H1 (cell line): ENCODE results near the gene HS3ST1. TPM values are rescaled to one million over a fixed set of nuclear protein-coding genes. Genes with fewer than 3 reads are reported as not detected.

Experiments used
- ASH2L ChIP-seq: fragments of 200-600, 300-600 bp; sonication (generic); IDR thresholded peaks from one replicate; pipeline ENCODE4 v1.7.1; 2017; ENCODE audit warnings: low read length
- CBX5 ChIP-seq: fragments of 300-800, 300-1000 bp; sonication (generic); IDR thresholded peaks from 2 replicates; pipeline ENCODE4 v1.7.1; 2016; ENCODE audit warnings: antibody characterized with exemption, low read length, low read depth
- CEBPB ChIP-seq: IDR thresholded peaks from 2 replicates; pipeline ENCODE4 v1.6.1; 2012; ENCODE audit warnings: low read depth, low read length
- EP300 ChIP-seq, 2 experiments: IDR thresholded peaks; 1 replicate in 1 of 2; 2 replicates in 1 of 2; pipeline ENCODE4 v1.6.1; 2011 to 2012; ENCODE audit warnings: low read depth in 2 of 2, low read length in 2 of 2, mild to moderate bottlenecking in 2 of 2, borderline replicate concordance in 1 of 2, inconsistent platforms in 1 of 2, moderate library complexity in 1 of 2
- MAFK ChIP-seq: IDR thresholded peaks from 2 replicates; pipeline ENCODE4 v1.6.1; 2012; ENCODE audit warnings: low read depth, mild to moderate bottlenecking, improper control_type of control experiment, low read length
- PHF8 ChIP-seq: fragments of 200-600 bp; sonication (generic); conservative IDR thresholded peaks from 2 replicates; pipeline ENCODE4 v1.7.1; 2012; ENCODE audit warnings: low read depth, mild to moderate bottlenecking, inconsistent platforms, low read length, moderate library complexity
- POU5F1 ChIP-seq: IDR thresholded peaks from 2 replicates; pipeline ENCODE4 v1.6.1; 2011; ENCODE audit warnings: low read depth, mild to moderate bottlenecking, low read length, moderate library complexity
- RNF2 ChIP-seq: fragments of 200-900, 300-1000 bp; sonication (generic); IDR thresholded peaks from 2 replicates; pipeline ENCODE4 v1.7.1; 2016; ENCODE audit warnings: borderline replicate concordance, low read depth, mild to moderate bottlenecking, antibody characterized with exemption, low read length; ENCODE audit not compliant: poor library complexity, severe bottlenecking; ENCODE audit errors: missing control alignments
- SAP30 ChIP-seq: fragments of 300-600 bp; sonication (generic); IDR thresholded peaks from 2 replicates; pipeline ENCODE4 v1.7.1; 2012; ENCODE audit warnings: low read length, moderate library complexity, mild to moderate bottlenecking, inconsistent platforms; ENCODE audit not compliant: insufficient read depth, insufficient replicate concordance
- SP4 ChIP-seq: IDR thresholded peaks from 2 replicates; pipeline ENCODE4 v1.6.1; 2012; ENCODE audit warnings: low read length, inconsistent platforms
- YY1 ChIP-seq: IDR thresholded peaks from 2 replicates; pipeline ENCODE4 v1.6.1; 2011; ENCODE audit warnings: low read depth, mild to moderate bottlenecking, low read length
- polyA plus RNA-seq, 7 experiments: library from polyadenylated mRNA; depleted of rRNA in 3 of 7; stranded (reverse) in 5 of 7; unstranded in 2 of 7; fragments of >200 nt in 5 of 7; fragments of 200-250 nt in 2 of 7; gene quantifications; 1 replicate in 5 of 7; 2 replicates in 1 of 7; 4 replicates in 1 of 7; pipeline versions ENCODE4 v1.2.1 to v1.2.3, GENCODE V29; 2011 to 2013; ENCODE audit warnings: missing spikeins in 2 of 7, mixed read lengths in 2 of 7
- total RNA-seq: library from RNA; stranded (reverse); fragmentation: NEBNext Ultra II Directional; extraction: Animal tissue kit (Norgen Biotek cat#: 25700); gene quantifications from 2 replicates; pipeline ENCODE4 v1.2.1, GENCODE V29; 2021
- TF ChIP-seq, protein P1 (sequence below): fragments of 300-600 bp; sonication (generic); IDR thresholded peaks from 2 replicates; pipeline ENCODE4 v1.7.1; 2012; ENCODE audit warnings: low read length, moderate library complexity, mild to moderate bottlenecking, inconsistent platforms; ENCODE audit not compliant: insufficient replicate concordance

Gene HS3ST1
- total and polyA plus RNA-seq, 2 of the 8 experiments (the other 6 are each of a cell fraction or from before 2014, with no cell fraction given), result 0.50 to 1.5 TPM

DNA sequence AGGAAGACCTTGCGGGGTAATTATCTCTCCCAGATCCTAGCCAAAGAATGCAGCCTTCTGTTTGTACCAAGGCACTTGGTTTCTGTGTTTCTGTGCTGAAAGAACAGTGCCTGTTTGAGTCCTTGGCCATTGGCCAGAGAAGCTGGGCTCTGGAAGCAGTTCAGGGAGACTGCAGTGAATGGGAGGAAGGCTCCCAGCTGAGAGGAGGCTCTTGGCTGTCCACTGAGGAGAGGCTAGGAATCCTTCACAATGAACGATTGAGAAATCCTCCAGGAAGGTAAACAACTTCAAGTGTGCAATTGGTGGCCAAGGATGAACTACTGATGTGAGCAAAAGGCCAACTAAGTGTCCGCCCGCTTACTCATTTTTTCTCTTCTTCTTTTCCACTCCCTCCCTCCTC, 61.3 kb downstream of the HS3ST1 start (continued):
- TF ChIP-seq, protein P1, sequence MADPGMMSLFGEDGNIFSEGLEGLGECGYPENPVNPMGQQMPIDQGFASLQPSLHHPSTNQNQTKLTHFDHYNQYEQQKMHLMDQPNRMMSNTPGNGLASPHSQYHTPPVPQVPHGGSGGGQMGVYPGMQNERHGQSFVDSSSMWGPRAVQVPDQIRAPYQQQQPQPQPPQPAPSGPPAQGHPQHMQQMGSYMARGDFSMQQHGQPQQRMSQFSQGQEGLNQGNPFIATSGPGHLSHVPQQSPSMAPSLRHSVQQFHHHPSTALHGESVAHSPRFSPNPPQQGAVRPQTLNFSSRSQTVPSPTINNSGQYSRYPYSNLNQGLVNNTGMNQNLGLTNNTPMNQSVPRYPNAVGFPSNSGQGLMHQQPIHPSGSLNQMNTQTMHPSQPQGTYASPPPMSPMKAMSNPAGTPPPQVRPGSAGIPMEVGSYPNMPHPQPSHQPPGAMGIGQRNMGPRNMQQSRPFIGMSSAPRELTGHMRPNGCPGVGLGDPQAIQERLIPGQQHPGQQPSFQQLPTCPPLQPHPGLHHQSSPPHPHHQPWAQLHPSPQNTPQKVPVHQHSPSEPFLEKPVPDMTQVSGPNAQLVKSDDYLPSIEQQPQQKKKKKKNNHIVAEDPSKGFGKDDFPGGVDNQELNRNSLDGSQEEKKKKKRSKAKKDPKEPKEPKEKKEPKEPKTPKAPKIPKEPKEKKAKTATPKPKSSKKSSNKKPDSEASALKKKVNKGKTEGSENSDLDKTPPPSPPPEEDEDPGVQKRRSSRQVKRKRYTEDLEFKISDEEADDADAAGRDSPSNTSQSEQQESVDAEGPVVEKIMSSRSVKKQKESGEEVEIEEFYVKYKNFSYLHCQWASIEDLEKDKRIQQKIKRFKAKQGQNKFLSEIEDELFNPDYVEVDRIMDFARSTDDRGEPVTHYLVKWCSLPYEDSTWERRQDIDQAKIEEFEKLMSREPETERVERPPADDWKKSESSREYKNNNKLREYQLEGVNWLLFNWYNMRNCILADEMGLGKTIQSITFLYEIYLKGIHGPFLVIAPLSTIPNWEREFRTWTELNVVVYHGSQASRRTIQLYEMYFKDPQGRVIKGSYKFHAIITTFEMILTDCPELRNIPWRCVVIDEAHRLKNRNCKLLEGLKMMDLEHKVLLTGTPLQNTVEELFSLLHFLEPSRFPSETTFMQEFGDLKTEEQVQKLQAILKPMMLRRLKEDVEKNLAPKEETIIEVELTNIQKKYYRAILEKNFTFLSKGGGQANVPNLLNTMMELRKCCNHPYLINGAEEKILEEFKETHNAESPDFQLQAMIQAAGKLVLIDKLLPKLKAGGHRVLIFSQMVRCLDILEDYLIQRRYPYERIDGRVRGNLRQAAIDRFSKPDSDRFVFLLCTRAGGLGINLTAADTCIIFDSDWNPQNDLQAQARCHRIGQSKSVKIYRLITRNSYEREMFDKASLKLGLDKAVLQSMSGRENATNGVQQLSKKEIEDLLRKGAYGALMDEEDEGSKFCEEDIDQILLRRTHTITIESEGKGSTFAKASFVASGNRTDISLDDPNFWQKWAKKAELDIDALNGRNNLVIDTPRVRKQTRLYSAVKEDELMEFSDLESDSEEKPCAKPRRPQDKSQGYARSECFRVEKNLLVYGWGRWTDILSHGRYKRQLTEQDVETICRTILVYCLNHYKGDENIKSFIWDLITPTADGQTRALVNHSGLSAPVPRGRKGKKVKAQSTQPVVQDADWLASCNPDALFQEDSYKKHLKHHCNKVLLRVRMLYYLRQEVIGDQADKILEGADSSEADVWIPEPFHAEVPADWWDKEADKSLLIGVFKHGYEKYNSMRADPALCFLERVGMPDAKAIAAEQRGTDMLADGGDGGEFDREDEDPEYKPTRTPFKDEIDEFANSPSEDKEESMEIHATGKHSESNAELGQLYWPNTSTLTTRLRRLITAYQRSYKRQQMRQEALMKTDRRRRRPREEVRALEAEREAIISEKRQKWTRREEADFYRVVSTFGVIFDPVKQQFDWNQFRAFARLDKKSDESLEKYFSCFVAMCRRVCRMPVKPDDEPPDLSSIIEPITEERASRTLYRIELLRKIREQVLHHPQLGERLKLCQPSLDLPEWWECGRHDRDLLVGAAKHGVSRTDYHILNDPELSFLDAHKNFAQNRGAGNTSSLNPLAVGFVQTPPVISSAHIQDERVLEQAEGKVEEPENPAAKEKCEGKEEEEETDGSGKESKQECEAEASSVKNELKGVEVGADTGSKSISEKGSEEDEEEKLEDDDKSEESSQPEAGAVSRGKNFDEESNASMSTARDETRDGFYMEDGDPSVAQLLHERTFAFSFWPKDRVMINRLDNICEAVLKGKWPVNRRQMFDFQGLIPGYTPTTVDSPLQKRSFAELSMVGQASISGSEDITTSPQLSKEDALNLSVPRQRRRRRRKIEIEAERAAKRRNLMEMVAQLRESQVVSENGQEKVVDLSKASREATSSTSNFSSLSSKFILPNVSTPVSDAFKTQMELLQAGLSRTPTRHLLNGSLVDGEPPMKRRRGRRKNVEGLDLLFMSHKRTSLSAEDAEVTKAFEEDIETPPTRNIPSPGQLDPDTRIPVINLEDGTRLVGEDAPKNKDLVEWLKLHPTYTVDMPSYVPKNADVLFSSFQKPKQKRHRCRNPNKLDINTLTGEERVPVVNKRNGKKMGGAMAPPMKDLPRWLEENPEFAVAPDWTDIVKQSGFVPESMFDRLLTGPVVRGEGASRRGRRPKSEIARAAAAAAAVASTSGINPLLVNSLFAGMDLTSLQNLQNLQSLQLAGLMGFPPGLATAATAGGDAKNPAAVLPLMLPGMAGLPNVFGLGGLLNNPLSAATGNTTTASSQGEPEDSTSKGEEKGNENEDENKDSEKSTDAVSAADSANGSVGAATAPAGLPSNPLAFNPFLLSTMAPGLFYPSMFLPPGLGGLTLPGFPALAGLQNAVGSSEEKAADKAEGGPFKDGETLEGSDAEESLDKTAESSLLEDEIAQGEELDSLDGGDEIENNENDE, result no peak
- TF ChIP-seq ASH2L (no peak), SP4 (no peak), MAFK (no peak), PHF8 (no peak), SAP30 (no peak), RNF2 (no peak), POU5F1 (no peak), CBX5 (no peak), YY1 (no peak), EP300 (IDR thresholded peaks at IDR 0.05; ENCODE audit: borderline replicate concordance in 1 of 2, low read depth in 2 of 2, low read length in 2 of 2) (no peak), CEBPB (no peak)
